Heart right ventricle (tissue), 16 donors: Measurements from ENCODE around the gene CPT1A. TPM values are rescaled to one million over a fixed set of nuclear protein-coding genes. Genes with fewer than 3 reads are reported as not detected.

Experiments used
- ATAC-seq, 8 donors: fragments of 200-7000 bp; cut with Tn5 transposase; one replicate each; pipeline ENCODE4 v1.9.1; 2020; ENCODE audit warnings: mild to moderate bottlenecking in 8 of 8, moderate library complexity in 8 of 8, moderate number of reproducible peaks in 1 of 8
- DNase-seq, 2 donors: peaks; one replicate each; pipeline ENCODE4 v3.0.0-alpha.2; 2020
- H3K27ac ChIP-seq, 10 donors: fragments of 200-600 bp; sonication (generic) in 2 of 10; one replicate each; pipeline versions ENCODE4 v1.5.0 to v1.8.0; 2020 to 2022; ENCODE audit warnings: mild to moderate bottlenecking in 3 of 10
- H3K27me3 ChIP-seq, 7 donors: fragments of 200-600 bp; one replicate each; pipeline ENCODE4 v1.8.0; 2021 to 2022; ENCODE audit warnings: mild to moderate bottlenecking in 2 of 7
- H3K36me3 ChIP-seq, 9 donors: fragments of 200-600 bp; sonication (generic) in 1 of 9; one replicate each; pipeline versions ENCODE4 v1.5.0 to v1.8.0; 2020 to 2022; ENCODE audit warnings: mild to moderate bottlenecking in 2 of 9
- H3K4me1 ChIP-seq, 9 donors: fragments of 200-600 bp; sonication (generic) in 1 of 9; one replicate each; pipeline versions ENCODE4 v1.5.0 to v1.8.0; 2020 to 2022; ENCODE audit warnings: mild to moderate bottlenecking in 4 of 9
- H3K4me3 ChIP-seq, 10 donors: fragments of 200-600 bp; sonication (generic) in 2 of 10; one replicate each; pipeline versions ENCODE4 v1.5.0 to v1.8.0; 2020 to 2022; ENCODE audit warnings: mild to moderate bottlenecking in 7 of 10, moderate library complexity in 2 of 10
- H3K9me3 ChIP-seq, 11 donors: fragments of 200-600 bp in 10 of 11; sonication (generic) in 2 of 11; one replicate each; pipeline versions ENCODE4 v1.5.0 to v1.8.0; 2013 to 2022; ENCODE audit warnings: mild to moderate bottlenecking in 2 of 11, control low read depth in 1 of 11, moderate library complexity in 1 of 11
- WGBS, 2 donors: extraction: QIAGEN DNeasy Blood & Tissue Kit; methylation state at CpG; one replicate each; pipeline ENCODE4 v1.1.7; 2013; ENCODE audit warnings: inconsistent platforms in 1 of 2; 5-methylcytosine and 5-hydroxymethylcytosine counted together
- intact Hi-C, 10 donors: fragments of 100-400 bp; cut with DNase I; formaldehyde crosslinking; loops; one replicate each; pipeline versions ENCODE4 v1.11.1 to v1.14.2; 2022
- polyA plus RNA-seq, 2 donors: library from polyadenylated mRNA; stranded (reverse); fragments of 200-250 nt; gene quantifications; one replicate each; pipeline ENCODE4 v1.2.3, GENCODE V29; 2013
- total RNA-seq, 10 donors: library from RNA; stranded (reverse); fragmentation: NEBNext Ultra II Directional in 3 of 10; extraction: Animal tissue kit (Norgen Biotek cat#: 25700) in 3 of 10; gene quantifications; one replicate each; pipeline versions ENCODE4 v1.2.1 to v1.2.4, GENCODE V29; 2021 to 2023
- TF ChIP-seq, protein P1 (sequence below), 9 donors: fragments of 200-600 bp; sonication (generic) in 2 of 9; IDR thresholded peaks; one replicate each; pipeline versions ENCODE4 v1.5.0 to v1.8.0; 2021 to 2022; ENCODE audit warnings: antibody characterized with exemption in 9 of 9, mild to moderate bottlenecking in 5 of 9, moderate library complexity in 1 of 9
- donor health status: Arrhythmogenic right ventricular cardiomyopathy.
- donor health status: ischemic (EF 13 %, LVEDD 7.1; RV severe dilation, severe dysfunction).
- donor health status: healthy with polysubstance abuse.
- donor health status: DM: no; HTN: yes; CAD: no.
- donor health status: DM: no; HTN: no; CAD: no.
- donor health status: ischemic (EF 25% LVEDD 6.9; RV normal size, moderate dysfunction).
- donor health status: ischemic (EF 25% LVEDD 5.7; RV mildly dilated, moderate dysfunction).
- donor health status: healthy.
- donor health status: DM: yes; HTN: yes; CAD: no.
- donor health status: Ischemic cardiomyopathy.
- donor health status: ischemic (EF 35%, LVEDD 5.7; RV mildly dilated, moderate dysfunction).
- donor health status: nonischemic (EF 11% LVEDD 7.7; RV severe dilation, severe dysfunction).
- donor health status: DM: yes; HTN: yes; CAD: no.
- donor health status: PGD.
- donor health status: ischemic (EF 29% LVEDD 5.4; RV normal size, mild dysfunction).
- donor health status: nonischemic (EF 23%, LVEDD 6.1; RV moderate dilation, normal function).

CPT1A gene
- total and polyA plus RNA-seq, 12 donors: 18.8 to 84.4 (median 44.2) TPM

DNA sequence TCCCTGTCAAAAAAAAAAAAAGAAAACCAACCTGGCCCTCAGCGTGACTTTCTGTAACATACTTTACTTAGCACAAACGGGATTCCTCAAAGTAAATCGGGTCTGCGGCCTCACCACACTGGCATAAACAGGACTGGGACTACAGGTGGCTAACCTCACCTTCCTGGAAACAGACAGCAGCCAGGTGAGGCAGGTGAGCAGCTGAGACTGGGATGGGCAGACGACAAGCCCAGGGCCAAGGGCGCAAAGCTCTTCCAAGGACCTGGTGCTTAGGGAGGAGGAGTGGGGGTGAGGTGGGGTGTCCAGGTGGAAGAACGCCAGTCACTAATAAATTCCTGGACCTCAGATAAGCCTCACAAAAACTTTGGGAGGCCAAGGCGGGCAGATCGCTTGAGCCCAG lies 15.0 kb downstream of the CPT1A start:
- 94 to 96% methylated on average over 9 of the region's 9 CpGs for WGBS, 2 donors
- intact Hi-C loops: no loop called here
- H3K27me3 ChIP-seq: no peaks in the 10 kb centered on the region

DNA sequence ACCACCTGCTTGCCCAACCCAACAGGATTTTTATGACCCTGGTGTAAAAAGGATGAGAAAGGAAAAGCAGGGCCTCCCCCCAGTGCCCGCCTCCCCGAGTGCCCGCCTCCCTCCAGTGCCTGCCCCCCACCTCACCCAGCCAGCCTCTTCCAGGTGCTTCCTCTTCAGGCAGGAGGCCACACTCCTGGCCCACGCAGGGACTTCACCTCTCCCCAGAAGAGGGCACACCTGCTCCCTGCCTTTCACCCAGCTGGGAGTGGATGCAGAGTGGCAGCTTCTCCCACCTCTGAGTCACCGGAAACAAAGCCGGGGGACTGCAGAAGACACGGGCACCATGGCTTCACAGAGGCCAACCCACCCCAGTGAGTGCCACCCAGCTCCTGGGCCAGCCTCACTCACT lies 16.1 kb downstream of the CPT1A start:
- Histone ChIP-seq H3K36me3 (peaks cover 0 to 19% (median 6%) of the 10 kb centered on the region in 9 donors), H3K9me3 (no peaks in the 10 kb centered on the region), H3K4me1 (peaks cover 7 to 44% (median 37%) of the 10 kb centered on the region in 9 donors), H3K27me3 (no peaks in the 10 kb centered on the region), H3K27ac (no peak overlapping the region), H3K4me3 (no peak overlapping the region)
- peak in 1 of 8 donors; percentile 30 for ATAC-seq
- WGBS, 2 donors: 68 to 80% methylated on average over 7 of the region's 7 CpGs
- no peak for DNase-seq
- TF ChIP-seq, protein P1, sequence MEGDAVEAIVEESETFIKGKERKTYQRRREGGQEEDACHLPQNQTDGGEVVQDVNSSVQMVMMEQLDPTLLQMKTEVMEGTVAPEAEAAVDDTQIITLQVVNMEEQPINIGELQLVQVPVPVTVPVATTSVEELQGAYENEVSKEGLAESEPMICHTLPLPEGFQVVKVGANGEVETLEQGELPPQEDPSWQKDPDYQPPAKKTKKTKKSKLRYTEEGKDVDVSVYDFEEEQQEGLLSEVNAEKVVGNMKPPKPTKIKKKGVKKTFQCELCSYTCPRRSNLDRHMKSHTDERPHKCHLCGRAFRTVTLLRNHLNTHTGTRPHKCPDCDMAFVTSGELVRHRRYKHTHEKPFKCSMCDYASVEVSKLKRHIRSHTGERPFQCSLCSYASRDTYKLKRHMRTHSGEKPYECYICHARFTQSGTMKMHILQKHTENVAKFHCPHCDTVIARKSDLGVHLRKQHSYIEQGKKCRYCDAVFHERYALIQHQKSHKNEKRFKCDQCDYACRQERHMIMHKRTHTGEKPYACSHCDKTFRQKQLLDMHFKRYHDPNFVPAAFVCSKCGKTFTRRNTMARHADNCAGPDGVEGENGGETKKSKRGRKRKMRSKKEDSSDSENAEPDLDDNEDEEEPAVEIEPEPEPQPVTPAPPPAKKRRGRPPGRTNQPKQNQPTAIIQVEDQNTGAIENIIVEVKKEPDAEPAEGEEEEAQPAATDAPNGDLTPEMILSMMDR (IDR thresholded peaks at IDR 0.05): peak in 3 of 9 donors; percentile 9 to 17 (median 15)
- intact Hi-C loops: no loop called here

More for the DNA sequence above, 15.0 kb downstream of the CPT1A start:
- TF ChIP-seq, protein P1 (IDR thresholded peaks at IDR 0.05): no peak
- Histone ChIP-seq H3K27ac (no peak overlapping the region), H3K36me3 (peaks cover 0 to 24% (median 6%) of the 10 kb centered on the region in 9 donors), H3K4me3 (no peak overlapping the region), H3K4me1 (peaks cover 7 to 56% (median 45%) of the 10 kb centered on the region in 9 donors), H3K9me3 (no peaks in the 10 kb centered on the region)
- ATAC-seq (no peak), DNase-seq (no peak)

DNA sequence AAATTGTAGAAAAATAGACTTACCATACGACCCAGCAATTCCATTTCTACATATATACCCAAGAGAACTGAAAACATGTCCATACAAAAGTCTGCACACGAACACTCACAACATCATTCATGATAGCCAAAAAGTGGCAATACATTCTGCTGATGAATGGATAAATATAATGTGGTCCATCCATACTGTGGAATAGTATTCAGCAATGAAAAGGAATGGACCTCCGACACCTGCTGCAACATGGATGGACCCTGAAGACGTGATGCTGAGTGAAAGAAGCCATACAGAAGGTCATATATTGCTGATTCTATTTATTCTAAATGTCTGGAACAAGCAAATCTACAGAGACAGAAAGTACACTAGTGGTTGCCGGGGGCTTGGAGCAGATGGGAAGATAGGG lies 19.2 kb downstream of the CPT1A start:
- Histone ChIP-seq H3K4me1 (peaks cover under 1 to 38% (median 17%) of the 10 kb centered on the region in 9 donors), H3K9me3 (no peaks in the 10 kb centered on the region), H3K4me3 (no peak overlapping the region), H3K36me3 (peaks cover 0 to 10% (median 0%) of the 10 kb centered on the region in 9 donors), H3K27me3 (no peaks in the 10 kb centered on the region), H3K27ac (no peak overlapping the region)
- TF ChIP-seq, protein P1 (IDR thresholded peaks at IDR 0.05): no peak
- WGBS, 2 donors: 83 to 98% methylated on average over 5 of the region's 5 CpGs
- intact Hi-C loops: no loop called here
- ATAC-seq (no peak), DNase-seq (no peak)

DNA sequence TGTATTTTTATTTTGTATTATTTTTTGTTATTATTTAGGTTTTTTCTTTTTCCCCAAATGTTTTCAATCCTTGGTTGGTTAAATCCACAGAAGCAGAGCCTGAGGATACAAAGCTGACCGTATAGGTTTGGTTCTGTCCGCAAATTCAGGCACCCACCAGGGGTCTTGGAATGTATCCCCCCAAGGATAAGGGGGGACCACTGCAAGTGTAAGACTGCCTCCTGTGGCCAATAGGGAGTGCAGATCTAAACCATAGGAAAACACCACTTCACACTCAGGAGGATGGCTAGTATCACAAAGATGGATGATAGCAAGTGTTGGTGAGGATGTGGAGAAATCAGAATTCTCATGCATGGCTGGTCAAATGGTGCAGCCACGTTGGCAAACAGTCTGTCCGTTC lies 20.0 kb downstream of the CPT1A start:
- no peaks in the 10 kb centered on the region for H3K27me3 ChIP-seq
- peaks cover 0 to 37% (median 13%) of the 10 kb centered on the region in 9 donors for H3K4me1 ChIP-seq
- peaks cover 0 to 10% (median 0%) of the 10 kb centered on the region in 9 donors for H3K36me3 ChIP-seq
- no peak overlapping the region for H3K4me3 ChIP-seq
- H3K9me3 ChIP-seq: no peaks in the 10 kb centered on the region
- 60 to 79% methylated on average over 4 of the region's 4 CpGs for whole genome bisulfite sequencing, 2 donors
- DNase-seq (no peak), ATAC-seq (no peak)
- TF ChIP-seq, protein P1 (IDR thresholded peaks at IDR 0.05): no peak
- intact Hi-C loops: no loop called here
- no peak overlapping the region for H3K27ac ChIP-seq
